ENCODE results near the gene PTGES. TPM values are rescaled to one million over a fixed set of nuclear protein-coding genes. Genes with fewer than 3 reads are reported as not detected.

The PTGES gene
- total RNA-seq, 1 experiment from 2014 or later: 2.5 TPM

DNA sequence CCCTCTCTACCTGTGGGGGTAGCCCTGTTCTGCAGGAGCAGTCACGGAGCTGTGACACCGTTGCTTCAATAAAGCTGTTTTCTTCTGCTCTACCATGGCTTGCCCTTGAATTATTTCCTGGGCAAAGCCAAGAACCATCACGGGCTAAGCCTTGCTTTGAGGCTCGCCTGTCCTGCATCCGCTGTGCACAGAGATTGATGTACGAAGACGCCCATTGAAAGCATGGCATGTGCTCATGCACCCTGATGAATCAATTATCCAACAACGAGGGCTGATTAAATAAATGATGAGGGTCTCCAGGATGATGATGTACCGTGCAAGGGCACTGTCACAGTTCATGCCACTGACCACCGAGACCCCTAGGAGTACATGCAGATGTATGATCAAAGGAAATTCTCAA lies 20.7 kb downstream of the PTGES start (continued):
- TF ChIP-seq, protein P1, sequence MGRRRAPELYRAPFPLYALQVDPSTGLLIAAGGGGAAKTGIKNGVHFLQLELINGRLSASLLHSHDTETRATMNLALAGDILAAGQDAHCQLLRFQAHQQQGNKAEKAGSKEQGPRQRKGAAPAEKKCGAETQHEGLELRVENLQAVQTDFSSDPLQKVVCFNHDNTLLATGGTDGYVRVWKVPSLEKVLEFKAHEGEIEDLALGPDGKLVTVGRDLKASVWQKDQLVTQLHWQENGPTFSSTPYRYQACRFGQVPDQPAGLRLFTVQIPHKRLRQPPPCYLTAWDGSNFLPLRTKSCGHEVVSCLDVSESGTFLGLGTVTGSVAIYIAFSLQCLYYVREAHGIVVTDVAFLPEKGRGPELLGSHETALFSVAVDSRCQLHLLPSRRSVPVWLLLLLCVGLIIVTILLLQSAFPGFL (CRISPR knock-in tag; IDR thresholded peaks at IDR 0.05; ENCODE audit: borderline replicate concordance): no peak
- TF ChIP-seq NFATC4 (CRISPR knock-in tag; IDR thresholded peaks at IDR 0.05): no peak
- TF ChIP-seq RELA (CRISPR knock-in tag; IDR thresholded peaks at IDR 0.05; ENCODE audit: borderline replicate concordance): no peak
- TF ChIP-seq ZNF219 (CRISPR knock-in tag; IDR thresholded peaks at IDR 0.05; ENCODE audit: borderline replicate concordance): no peak
- no peak for TF ChIP-seq ZNF396 (CRISPR knock-in tag; IDR thresholded peaks at IDR 0.05; ENCODE audit: borderline replicate concordance)

DNA sequence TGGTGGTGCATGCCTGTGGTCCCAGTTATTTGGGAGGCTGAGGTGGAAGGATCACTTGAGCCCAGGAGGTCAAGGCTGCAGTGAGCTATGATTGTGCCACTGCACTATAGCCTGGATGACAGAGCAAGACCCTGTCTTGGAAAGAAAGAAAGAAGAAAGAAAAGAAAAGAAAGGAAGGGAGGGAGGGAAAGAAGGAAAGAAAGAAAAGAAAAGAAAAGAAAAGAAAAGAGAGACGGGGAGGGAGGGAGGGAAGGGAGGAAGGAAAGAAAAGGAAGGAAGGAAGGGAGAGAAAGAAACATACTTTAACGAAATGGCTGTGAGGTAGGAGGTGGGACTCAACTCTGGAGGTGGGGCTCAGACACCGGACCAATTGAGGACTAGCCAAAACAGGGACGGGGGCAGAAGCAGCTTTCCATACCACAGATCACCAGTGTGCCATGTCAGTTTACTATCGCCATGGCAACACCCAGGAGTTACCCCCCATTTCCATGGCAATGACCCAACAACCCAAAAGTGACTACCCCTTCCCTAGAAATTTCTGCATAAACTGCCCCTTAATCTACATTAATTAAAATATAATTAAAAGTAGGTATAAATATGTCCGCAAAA lies 21.3 kb downstream of the PTGES start:
- DNase-seq (ENCODE audit: low spot score): no peak
- TF ChIP-seq, protein P2, sequence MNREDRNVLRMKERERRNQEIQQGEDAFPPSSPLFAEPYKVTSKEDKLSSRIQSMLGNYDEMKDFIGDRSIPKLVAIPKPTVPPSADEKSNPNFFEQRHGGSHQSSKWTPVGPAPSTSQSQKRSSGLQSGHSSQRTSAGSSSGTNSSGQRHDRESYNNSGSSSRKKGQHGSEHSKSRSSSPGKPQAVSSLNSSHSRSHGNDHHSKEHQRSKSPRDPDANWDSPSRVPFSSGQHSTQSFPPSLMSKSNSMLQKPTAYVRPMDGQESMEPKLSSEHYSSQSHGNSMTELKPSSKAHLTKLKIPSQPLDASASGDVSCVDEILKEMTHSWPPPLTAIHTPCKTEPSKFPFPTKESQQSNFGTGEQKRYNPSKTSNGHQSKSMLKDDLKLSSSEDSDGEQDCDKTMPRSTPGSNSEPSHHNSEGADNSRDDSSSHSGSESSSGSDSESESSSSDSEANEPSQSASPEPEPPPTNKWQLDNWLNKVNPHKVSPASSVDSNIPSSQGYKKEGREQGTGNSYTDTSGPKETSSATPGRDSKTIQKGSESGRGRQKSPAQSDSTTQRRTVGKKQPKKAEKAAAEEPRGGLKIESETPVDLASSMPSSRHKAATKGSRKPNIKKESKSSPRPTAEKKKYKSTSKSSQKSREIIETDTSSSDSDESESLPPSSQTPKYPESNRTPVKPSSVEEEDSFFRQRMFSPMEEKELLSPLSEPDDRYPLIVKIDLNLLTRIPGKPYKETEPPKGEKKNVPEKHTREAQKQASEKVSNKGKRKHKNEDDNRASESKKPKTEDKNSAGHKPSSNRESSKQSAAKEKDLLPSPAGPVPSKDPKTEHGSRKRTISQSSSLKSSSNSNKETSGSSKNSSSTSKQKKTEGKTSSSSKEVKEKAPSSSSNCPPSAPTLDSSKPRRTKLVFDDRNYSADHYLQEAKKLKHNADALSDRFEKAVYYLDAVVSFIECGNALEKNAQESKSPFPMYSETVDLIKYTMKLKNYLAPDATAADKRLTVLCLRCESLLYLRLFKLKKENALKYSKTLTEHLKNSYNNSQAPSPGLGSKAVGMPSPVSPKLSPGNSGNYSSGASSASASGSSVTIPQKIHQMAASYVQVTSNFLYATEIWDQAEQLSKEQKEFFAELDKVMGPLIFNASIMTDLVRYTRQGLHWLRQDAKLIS (CRISPR knock-in tag; IDR thresholded peaks at IDR 0.05; ENCODE audit: borderline replicate concordance): no peak
- TF ChIP-seq, protein P3, sequence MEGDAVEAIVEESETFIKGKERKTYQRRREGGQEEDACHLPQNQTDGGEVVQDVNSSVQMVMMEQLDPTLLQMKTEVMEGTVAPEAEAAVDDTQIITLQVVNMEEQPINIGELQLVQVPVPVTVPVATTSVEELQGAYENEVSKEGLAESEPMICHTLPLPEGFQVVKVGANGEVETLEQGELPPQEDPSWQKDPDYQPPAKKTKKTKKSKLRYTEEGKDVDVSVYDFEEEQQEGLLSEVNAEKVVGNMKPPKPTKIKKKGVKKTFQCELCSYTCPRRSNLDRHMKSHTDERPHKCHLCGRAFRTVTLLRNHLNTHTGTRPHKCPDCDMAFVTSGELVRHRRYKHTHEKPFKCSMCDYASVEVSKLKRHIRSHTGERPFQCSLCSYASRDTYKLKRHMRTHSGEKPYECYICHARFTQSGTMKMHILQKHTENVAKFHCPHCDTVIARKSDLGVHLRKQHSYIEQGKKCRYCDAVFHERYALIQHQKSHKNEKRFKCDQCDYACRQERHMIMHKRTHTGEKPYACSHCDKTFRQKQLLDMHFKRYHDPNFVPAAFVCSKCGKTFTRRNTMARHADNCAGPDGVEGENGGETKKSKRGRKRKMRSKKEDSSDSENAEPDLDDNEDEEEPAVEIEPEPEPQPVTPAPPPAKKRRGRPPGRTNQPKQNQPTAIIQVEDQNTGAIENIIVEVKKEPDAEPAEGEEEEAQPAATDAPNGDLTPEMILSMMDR (IDR thresholded peaks at IDR 0.05): no peak
- TF ChIP-seq, protein P4, sequence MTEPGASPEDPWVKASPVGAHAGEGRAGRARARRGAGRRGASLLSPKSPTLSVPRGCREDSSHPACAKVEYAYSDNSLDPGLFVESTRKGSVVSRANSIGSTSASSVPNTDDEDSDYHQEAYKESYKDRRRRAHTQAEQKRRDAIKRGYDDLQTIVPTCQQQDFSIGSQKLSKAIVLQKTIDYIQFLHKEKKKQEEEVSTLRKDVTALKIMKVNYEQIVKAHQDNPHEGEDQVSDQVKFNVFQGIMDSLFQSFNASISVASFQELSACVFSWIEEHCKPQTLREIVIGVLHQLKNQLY (CRISPR knock-in tag; IDR thresholded peaks at IDR 0.05): no peak
- no peak for TF ChIP-seq ZNF396 (CRISPR knock-in tag; IDR thresholded peaks at IDR 0.05; ENCODE audit: borderline replicate concordance)
- no peak for TF ChIP-seq FOXP4 (CRISPR knock-in tag; IDR thresholded peaks at IDR 0.05)
- ChIA-PET POLR2A (no interaction called here), CTCF (interaction anchor here (0.6 to 1.3 kb wide), 4 partner anchors 59 to 122 kb away, joined by 3 to 5 read pairs (median 4); partner anchors contain the start of gene ASB6)
- H3K36me3 Mint-ChIP-seq: no peaks in the 10 kb centered on the region
- H3K27ac Mint-ChIP-seq: no peak overlapping the region
- ATAC-seq: peak; percentile 45
- no peaks in the 10 kb centered on the region for H3K27me3 Mint-ChIP-seq (ENCODE audit: low read depth)
- H3K4me1 Mint-ChIP-seq: peaks cover 6% of the 10 kb centered on the region
- H3K9me3 Mint-ChIP-seq: no peaks in the 10 kb centered on the region
- no peak overlapping the region for H3K4me3 Mint-ChIP-seq

- ATAC-seq: no peak
- Mint-ChIP-seq H3K9me3 (no peaks in the 10 kb centered on the region), H3K27me3 (ENCODE audit: low read depth) (no peaks in the 10 kb centered on the region), H3K36me3 (no peaks in the 10 kb centered on the region), H3K4me1 (peaks cover 6% of the 10 kb centered on the region), H3K4me3 (no peak overlapping the region), H3K27ac (no peak overlapping the region)
- CTCF ChIA-PET: interaction anchor here (0.9 to 5.9 kb wide), 4 partner anchors 8 to 86 kb away, joined by 3 to 99 read pairs (median 21); partner anchors contain the start of gene ASB6
- POLR2A ChIA-PET: no interaction called here
- DNase-seq (ENCODE audit: low spot score): no peak
- TF ChIP-seq ESRRA (CRISPR knock-in tag; IDR thresholded peaks at IDR 0.05; ENCODE audit: borderline replicate concordance) (no peak), ZNF425 (CRISPR knock-in tag; conservative IDR thresholded peaks at IDR 0.05) (no peak), JAZF1 (CRISPR knock-in tag; IDR thresholded peaks at IDR 0.05) (no peak), GRHL2 (CRISPR knock-in tag; IDR thresholded peaks at IDR 0.05; ENCODE audit: insufficient replicate concordance, severe bottlenecking) (no peak), GABPB1 (CRISPR knock-in tag; IDR thresholded peaks at IDR 0.05) (no peak), ZSCAN18 (CRISPR knock-in tag; IDR thresholded peaks at IDR 0.05) (no peak)
- TF ChIP-seq, protein P3 (IDR thresholded peaks at IDR 0.05): no peak
These were observed 24.1 kb downstream of the PTGES start for GRCh38 chr9:129728744-129729143.
